H9 (cell line): ENCODE results near the gene MYMX. TPM values are rescaled to one million over a fixed set of nuclear protein-coding genes. Genes with fewer than 3 reads are reported as not detected.

ENCODE experiments used
- DNase-seq: peaks from one replicate; pipeline ENCODE4 v3.0.0-alpha.2; 2017
- H2AFZ ChIP-seq: one replicate; pipeline ENCODE4 v1.6.1; 2013; ENCODE audit warnings: mild to moderate bottlenecking, low read length, control low read depth, moderate library complexity
- H2AK5ac ChIP-seq: 2 replicates; pipeline ENCODE4 v1.6.1; 2013; ENCODE audit warnings: low read length, control low read depth, mixed read lengths; ENCODE audit not compliant: insufficient read length
- H2BK120ac ChIP-seq: one replicate; pipeline ENCODE4 v1.6.1; 2013; ENCODE audit warnings: low read depth, mild to moderate bottlenecking, low read length, control low read depth, inconsistent platforms; ENCODE audit not compliant: poor library complexity, severe bottlenecking
- H2BK12ac ChIP-seq: 2 replicates; pipeline ENCODE4 v1.6.1; 2013; ENCODE audit warnings: low read length, control low read depth, mixed read lengths, low read depth; ENCODE audit not compliant: insufficient read length
- H2BK15ac ChIP-seq: 2 replicates; pipeline ENCODE4 v1.6.1; 2013; ENCODE audit warnings: low read depth, low read length, control low read depth
- H2BK20ac ChIP-seq: one replicate; pipeline ENCODE4 v1.6.1; 2013; ENCODE audit warnings: low read depth, mild to moderate bottlenecking, low read length, control low read depth, inconsistent platforms; ENCODE audit not compliant: poor library complexity, severe bottlenecking
- H2BK5ac ChIP-seq: 2 replicates; pipeline ENCODE4 v1.6.1; 2013; ENCODE audit warnings: low read length, control low read depth, mixed read lengths; ENCODE audit not compliant: insufficient read length
- H3K14ac ChIP-seq: 2 replicates; pipeline ENCODE4 v1.6.1; 2013; ENCODE audit warnings: low read length, control low read depth; ENCODE audit not compliant: insufficient read depth
- H3K18ac ChIP-seq: 2 replicates; pipeline ENCODE4 v1.6.1; 2013; ENCODE audit warnings: low read depth, mild to moderate bottlenecking, mixed read lengths, low read length, control low read depth; ENCODE audit not compliant: insufficient read length
- H3K23ac ChIP-seq: 2 replicates; pipeline ENCODE4 v1.6.1; 2013; ENCODE audit warnings: low read length, control low read depth, mixed read lengths, low read depth; ENCODE audit not compliant: insufficient read length
- H3K23me2 ChIP-seq: 2 replicates; pipeline ENCODE4 v1.6.1; 2013; ENCODE audit warnings: low read depth, mild to moderate bottlenecking, mixed read lengths, low read length, control low read depth; ENCODE audit not compliant: insufficient read length, poor library complexity, severe bottlenecking
- H3K27ac ChIP-seq: 2 replicates; pipeline ENCODE4 v1.5.1; 2013; ENCODE audit warnings: low read length, control low read depth, mixed read lengths, low read depth; ENCODE audit not compliant: insufficient read length
- H3K27me3 ChIP-seq: 2 replicates; pipeline ENCODE4 v1.6.1; 2013; ENCODE audit warnings: low read length, control low read depth, inconsistent platforms; ENCODE audit not compliant: insufficient read depth
- H3K4ac ChIP-seq: 2 replicates; pipeline ENCODE4 v1.6.1; 2013; ENCODE audit warnings: low read depth, mild to moderate bottlenecking, control low read depth, inconsistent platforms, low read length, moderate library complexity
- H3K4me1 ChIP-seq: 2 replicates; pipeline ENCODE4 v1.6.1; 2013; ENCODE audit warnings: low read length, control low read depth, inconsistent platforms; ENCODE audit not compliant: insufficient read depth
- H3K4me2 ChIP-seq: 2 replicates; pipeline ENCODE4 v1.6.1; 2013; ENCODE audit warnings: low read length, control low read depth, mixed read lengths; ENCODE audit not compliant: insufficient read length, insufficient read depth
- H3K56ac ChIP-seq: 2 replicates; pipeline ENCODE4 v1.6.1; 2013; ENCODE audit warnings: low read depth, mild to moderate bottlenecking, mixed read lengths, low read length, control low read depth; ENCODE audit not compliant: insufficient read length
- H3K79me1 ChIP-seq: 2 replicates; pipeline ENCODE4 v1.6.1; 2013; ENCODE audit warnings: low read depth, mild to moderate bottlenecking, moderate library complexity, low read length, control low read depth, inconsistent platforms; ENCODE audit not compliant: insufficient read depth, poor library complexity, severe bottlenecking
- H3K79me2 ChIP-seq: 2 replicates; pipeline ENCODE4 v1.6.1; 2013; ENCODE audit warnings: low read length, control low read depth, inconsistent platforms; ENCODE audit not compliant: insufficient read depth
- H3K9ac ChIP-seq: 2 replicates; pipeline ENCODE4 v1.6.1; 2013; ENCODE audit warnings: low read length, control low read depth, mixed read lengths; ENCODE audit not compliant: insufficient read length; ENCODE audit errors: extremely low read depth
- H3K9me3 ChIP-seq: one replicate; pipeline ENCODE4 v1.6.1; 2013; ENCODE audit warnings: low read depth, low read length, inconsistent platforms; ENCODE audit not compliant: control insufficient read depth
- H3T11ph ChIP-seq: one replicate; pipeline ENCODE4 v1.6.1; 2013; ENCODE audit warnings: mild to moderate bottlenecking, low read length, control low read depth, inconsistent platforms
- H4K20me1 ChIP-seq: one replicate; pipeline ENCODE4 v1.6.1; 2013; ENCODE audit not compliant: control insufficient read depth, insufficient read length, insufficient read depth
- H4K5ac ChIP-seq: 2 replicates; pipeline ENCODE4 v1.6.1; 2013; ENCODE audit warnings: low read depth, mild to moderate bottlenecking, mixed read lengths, low read length, control low read depth; ENCODE audit not compliant: insufficient read length
- H4K8ac ChIP-seq: replicated peaks from 2 replicates; pipeline ENCODE4 v1.6.1; 2013; ENCODE audit warnings: low read length, control low read depth, mixed read lengths, low read depth; ENCODE audit not compliant: insufficient read length
- H4K91ac ChIP-seq: 2 replicates; pipeline ENCODE4 v1.6.1; 2013; ENCODE audit warnings: low read depth, mild to moderate bottlenecking, moderate library complexity, mixed read lengths, low read length, control low read depth; ENCODE audit not compliant: insufficient read length
- H3K27ac Mint-ChIP-seq, 3 experiments: 2 replicates in 2 of 3; 3 replicates in 1 of 3; pipeline ENCODE4 v1.8.0; 2020 to 2021; ENCODE audit warnings: mixed read lengths in 3 of 3, mild to moderate bottlenecking in 1 of 3, moderate library complexity in 1 of 3
- H3K27me3 Mint-ChIP-seq: 2 replicates; pipeline ENCODE4 v1.8.0; 2021; ENCODE audit warnings: low read depth, mild to moderate bottlenecking, moderate library complexity, mixed read lengths
- H3K36me3 Mint-ChIP-seq, 3 experiments: 2 replicates in 2 of 3; 3 replicates in 1 of 3; pipeline ENCODE4 v1.8.0; 2020 to 2021; ENCODE audit warnings: low read depth in 3 of 3, mixed read lengths in 3 of 3; ENCODE audit not compliant: insufficient read depth in 1 of 3
- H3K4me1 Mint-ChIP-seq, 2 experiments: 2 replicates each; pipeline ENCODE4 v1.8.0; 2020; ENCODE audit warnings: mixed read lengths in 2 of 2
- H3K4me3 Mint-ChIP-seq, 2 experiments: 2 replicates in 1 of 2; 3 replicates in 1 of 2; pipeline ENCODE4 v1.8.0; 2020 to 2021; ENCODE audit warnings: mild to moderate bottlenecking in 2 of 2, mixed read lengths in 2 of 2, moderate library complexity in 1 of 2
- H3K9me3 Mint-ChIP-seq, 2 experiments: 2 replicates in 1 of 2; 3 replicates in 1 of 2; pipeline ENCODE4 v1.8.0; 2020; ENCODE audit warnings: mild to moderate bottlenecking in 2 of 2, mixed read lengths in 2 of 2, moderate library complexity in 1 of 2
- WGBS: extraction: QIAGEN DNeasy Blood & Tissue Kit; methylation state at CpG from one replicate; pipeline ENCODE4 v1.1.7; 2013; ENCODE audit warnings: missing lambda C conversion rate, low lambda C conversion rate, mixed read lengths; ENCODE audit not compliant: insufficient read length; ENCODE audit errors: extremely low coverage; 5-methylcytosine and 5-hydroxymethylcytosine counted together
- total RNA-seq: library from RNA; stranded (reverse); gene quantifications from 2 replicates; pipeline ENCODE4 v1.2.1, GENCODE V29; 2021
- TF ChIP-seq, protein P1 (sequence below): fragments of 200-600 bp; sonication (generic); conservative IDR thresholded peaks from 3 replicates; pipeline ENCODE4 v1.8.0; 2021; ENCODE audit warnings: antibody characterized with exemption, mild to moderate bottlenecking

The MYMX gene
- total RNA-seq, 1 experiment from 2014 or later: 1.1 TPM

DNA sequence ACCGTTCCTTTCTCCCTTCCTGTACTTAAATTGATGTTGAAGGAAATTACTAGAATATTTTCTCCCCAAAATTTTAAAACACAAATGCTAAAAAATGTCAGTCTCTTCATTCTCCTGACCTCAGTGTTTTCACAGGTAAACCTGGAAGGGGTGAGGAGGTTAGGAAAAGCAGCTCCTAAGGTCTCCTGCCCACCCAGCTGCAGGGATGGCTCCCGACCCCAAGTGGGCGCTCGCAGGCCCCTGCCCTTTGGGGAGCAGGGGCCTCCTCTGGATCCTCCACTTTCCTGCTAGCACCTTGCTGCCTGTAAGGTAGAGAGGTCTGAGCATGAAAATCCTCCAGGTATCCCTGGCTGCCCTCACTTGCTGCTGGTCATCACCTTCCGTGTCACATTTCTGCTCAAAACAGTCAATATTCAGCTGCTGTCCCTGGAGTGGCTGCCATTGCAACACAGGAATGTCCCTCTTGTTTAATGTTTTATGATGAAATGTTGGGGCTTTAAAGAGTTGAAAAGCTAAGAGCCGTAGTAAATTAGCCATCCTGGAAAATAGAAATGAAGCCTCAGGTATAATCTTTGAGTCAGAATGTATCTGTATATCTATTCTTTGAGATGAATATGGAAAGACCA lies 19.3 kb downstream of the MYMX start:
- no peak overlapping the region for H3K9ac ChIP-seq
- H2BK5ac ChIP-seq: no peak overlapping the region
- H3K4ac ChIP-seq: no peak overlapping the region
- no peaks in the 10 kb centered on the region for H3K9me3 ChIP-seq
- no peak overlapping the region for H2BK12ac ChIP-seq
- no peaks in the 10 kb centered on the region; the same call in 1 of the 2 replicates for H3K4me1 ChIP-seq
- Mint-ChIP-seq H3K4me1 (peaks cover 35 to 37% of the 10 kb centered on the region in 2 experiments), H3K27me3 (peaks cover 11% of the 10 kb centered on the region), H3K9me3 (no peaks in the 10 kb centered on the region), H3K36me3 (peaks cover 26 to 45% (median 43%) of the 10 kb centered on the region in 3 experiments; a peak in 6 of 7 replicates), H3K4me3 (no peak overlapping the region; a peak in 1 of 5 replicates), H3K27ac (0 out of 7 replicates have a peak overlapping the region, but pooled peaks of 1 of the 3 experiments have one; percentile 6)
- no peaks in the 10 kb centered on the region for H3K27me3 ChIP-seq
- H3K79me1 ChIP-seq: no peaks in the 10 kb centered on the region
- no peak overlapping the region for H3K4me2 ChIP-seq
- no peaks in the 10 kb centered on the region for H4K20me1 ChIP-seq
- H3K56ac ChIP-seq: no peak overlapping the region
- TF ChIP-seq, protein P1, sequence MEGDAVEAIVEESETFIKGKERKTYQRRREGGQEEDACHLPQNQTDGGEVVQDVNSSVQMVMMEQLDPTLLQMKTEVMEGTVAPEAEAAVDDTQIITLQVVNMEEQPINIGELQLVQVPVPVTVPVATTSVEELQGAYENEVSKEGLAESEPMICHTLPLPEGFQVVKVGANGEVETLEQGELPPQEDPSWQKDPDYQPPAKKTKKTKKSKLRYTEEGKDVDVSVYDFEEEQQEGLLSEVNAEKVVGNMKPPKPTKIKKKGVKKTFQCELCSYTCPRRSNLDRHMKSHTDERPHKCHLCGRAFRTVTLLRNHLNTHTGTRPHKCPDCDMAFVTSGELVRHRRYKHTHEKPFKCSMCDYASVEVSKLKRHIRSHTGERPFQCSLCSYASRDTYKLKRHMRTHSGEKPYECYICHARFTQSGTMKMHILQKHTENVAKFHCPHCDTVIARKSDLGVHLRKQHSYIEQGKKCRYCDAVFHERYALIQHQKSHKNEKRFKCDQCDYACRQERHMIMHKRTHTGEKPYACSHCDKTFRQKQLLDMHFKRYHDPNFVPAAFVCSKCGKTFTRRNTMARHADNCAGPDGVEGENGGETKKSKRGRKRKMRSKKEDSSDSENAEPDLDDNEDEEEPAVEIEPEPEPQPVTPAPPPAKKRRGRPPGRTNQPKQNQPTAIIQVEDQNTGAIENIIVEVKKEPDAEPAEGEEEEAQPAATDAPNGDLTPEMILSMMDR: peak; percentile 48
- no peak overlapping the region for H3K18ac ChIP-seq
- no peak overlapping the region for H3T11ph ChIP-seq
- H3K23me2 ChIP-seq: peaks cover 3% of the 10 kb centered on the region
- H2AK5ac ChIP-seq: no peak overlapping the region
- no peaks in the 10 kb centered on the region for H3K79me2 ChIP-seq
- H2BK120ac ChIP-seq: no peak overlapping the region
- H3K14ac ChIP-seq: no peak overlapping the region
- no peak overlapping the region for H2BK15ac ChIP-seq
- H2BK20ac ChIP-seq: no peak overlapping the region
- no peak overlapping the region for H4K8ac ChIP-seq
- H3K27ac ChIP-seq: no peak overlapping the region
- DNase-seq: no peak
- H4K5ac ChIP-seq: no peak overlapping the region
- H4K91ac ChIP-seq: no peak overlapping the region
- no peak overlapping the region for H3K23ac ChIP-seq
- no peak overlapping the region for H2AFZ ChIP-seq
- no CpG with 5 or more reads among the region's 6 CpGs for WGBS
